SK-N-SH (cell line): ENCODE measurements around the gene PDGFRB.

Experiments used
- FOSL2 ChIP-seq: IDR thresholded peaks from 2 replicates; pipeline ENCODE4 v1.4.0; 2012; ENCODE audit warnings: low read depth, mild to moderate bottlenecking, moderate library complexity, borderline replicate concordance
- MXI1 ChIP-seq: IDR thresholded peaks from 2 replicates; pipeline ENCODE4 v1.6.1; 2012; ENCODE audit warnings: mild to moderate bottlenecking, low read depth, low read length, improper control_type of control experiment

- TF ChIP-seq FOSL2, result no peak
- TF ChIP-seq MXI1, result no peak
Observed at GRCh38 chr5:150082889-150083288, 72.8 kb downstream of the PDGFRB start.
